Stimulated activated CD4-positive, alpha-beta T cell treated with anti-CD3 and anti-CD28 coated beads, Interleukin-1b, Interleukin-23, amount 100 ng/mL, for 24 hours (primary cell): ENCODE results near the gene LRSAM1.

Experiments used
- DNase-seq, 4 experiments: peaks; one replicate each; pipeline ENCODE4 v3.0.0-alpha.2; 2020; ENCODE audit warnings: low read depth in 4 of 4, low spot score in 1 of 4

Gene LRSAM1

DNA sequence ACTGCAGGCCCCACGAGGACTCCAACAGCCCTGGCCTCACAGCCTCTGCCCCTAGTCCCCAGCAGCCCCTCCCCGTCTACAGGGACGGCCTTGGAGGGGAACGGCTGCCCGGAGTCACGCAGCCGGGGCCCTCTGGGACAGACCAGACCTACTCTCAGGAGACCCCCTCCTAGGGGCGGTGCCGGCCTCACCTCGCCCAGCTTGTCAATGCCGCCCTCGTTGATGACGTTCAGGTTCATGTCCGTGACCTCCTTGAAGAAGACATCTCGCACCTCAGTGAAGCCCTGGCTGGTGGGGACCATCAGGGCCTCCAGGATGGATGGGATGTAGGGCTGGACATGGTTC, 58.6 kb downstream of the LRSAM1 start:
- no peak for DNase-seq

DNA sequence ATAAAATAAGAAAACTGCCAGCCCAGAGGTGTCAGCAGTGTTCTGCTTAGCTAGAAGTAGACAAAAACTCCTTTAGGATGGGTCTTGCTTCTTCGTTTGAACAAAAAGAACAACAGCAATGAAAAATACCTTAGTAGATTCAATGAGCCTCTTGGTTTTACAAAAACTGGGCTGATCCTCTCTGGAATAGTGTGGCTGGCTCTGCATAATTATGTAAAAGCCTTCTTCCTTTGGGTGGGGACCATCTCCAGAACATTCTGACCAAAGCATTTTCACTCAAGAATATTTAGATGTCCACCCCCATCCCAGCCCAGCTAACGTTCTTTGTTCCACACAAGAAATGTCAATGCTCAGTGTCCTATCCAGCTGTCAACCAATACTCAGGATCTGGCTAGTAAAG, 63.2 kb downstream of the LRSAM1 start:
- DNase-seq: no peak

DNA sequence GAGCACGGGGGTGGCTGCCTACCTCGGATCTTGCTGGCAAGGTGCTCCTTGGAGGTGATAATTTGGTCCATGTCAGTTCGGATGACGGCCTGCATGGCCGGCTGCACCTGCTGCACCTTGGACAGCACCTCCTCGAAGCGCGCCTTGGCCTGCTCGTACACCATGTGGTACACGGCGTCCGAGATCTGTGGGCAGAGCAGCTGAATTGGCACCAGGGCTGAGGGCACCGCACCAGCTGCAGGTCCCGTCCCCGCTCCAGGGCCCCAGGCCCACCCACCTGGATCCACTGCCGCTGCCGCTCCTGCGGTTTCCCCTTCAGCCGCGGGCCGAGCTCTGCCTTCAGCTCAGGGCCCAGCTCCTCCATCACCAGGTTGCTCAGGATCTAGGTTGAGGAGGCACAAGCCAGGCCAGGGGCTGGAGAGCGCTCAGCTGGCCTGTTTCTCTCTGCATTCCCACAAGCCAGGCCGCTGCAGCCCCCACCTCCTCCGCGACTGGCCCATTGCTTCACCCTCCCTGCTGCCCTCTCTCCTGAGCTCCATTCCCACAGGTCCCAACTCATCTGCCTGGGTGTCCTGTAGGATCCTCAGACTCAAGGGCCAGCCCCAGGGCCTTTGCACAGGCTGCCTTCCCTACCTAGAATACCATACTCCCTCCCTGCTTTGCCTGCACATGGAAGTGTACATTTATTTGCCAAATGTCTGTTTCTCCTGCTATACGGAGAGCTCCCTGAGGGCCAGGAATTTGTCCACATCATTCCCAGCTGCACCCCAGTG, 65.7 kb downstream of the LRSAM1 start:
- no peak for DNase-seq

DNA sequence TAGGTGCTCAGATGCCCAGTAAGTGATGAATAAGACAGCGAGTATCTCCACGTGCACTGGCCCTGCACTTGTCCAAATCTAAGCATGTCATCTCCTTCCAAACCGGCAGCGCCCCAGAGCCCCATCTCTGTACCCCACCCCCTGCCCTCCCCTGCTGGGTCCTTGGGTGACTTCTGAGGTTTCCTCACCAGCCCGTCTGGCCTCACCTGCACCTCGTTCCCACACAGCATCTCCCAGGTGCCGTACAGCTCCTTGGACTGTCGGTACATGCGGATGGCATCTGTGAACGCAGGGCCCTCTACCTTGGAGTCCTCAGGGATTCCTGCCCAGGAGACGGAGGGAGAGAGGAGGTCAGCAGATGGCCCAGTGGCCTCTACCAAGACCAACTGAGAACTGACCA, 66.3 kb downstream of the LRSAM1 start:
- DNase-seq: no peak

DNA sequence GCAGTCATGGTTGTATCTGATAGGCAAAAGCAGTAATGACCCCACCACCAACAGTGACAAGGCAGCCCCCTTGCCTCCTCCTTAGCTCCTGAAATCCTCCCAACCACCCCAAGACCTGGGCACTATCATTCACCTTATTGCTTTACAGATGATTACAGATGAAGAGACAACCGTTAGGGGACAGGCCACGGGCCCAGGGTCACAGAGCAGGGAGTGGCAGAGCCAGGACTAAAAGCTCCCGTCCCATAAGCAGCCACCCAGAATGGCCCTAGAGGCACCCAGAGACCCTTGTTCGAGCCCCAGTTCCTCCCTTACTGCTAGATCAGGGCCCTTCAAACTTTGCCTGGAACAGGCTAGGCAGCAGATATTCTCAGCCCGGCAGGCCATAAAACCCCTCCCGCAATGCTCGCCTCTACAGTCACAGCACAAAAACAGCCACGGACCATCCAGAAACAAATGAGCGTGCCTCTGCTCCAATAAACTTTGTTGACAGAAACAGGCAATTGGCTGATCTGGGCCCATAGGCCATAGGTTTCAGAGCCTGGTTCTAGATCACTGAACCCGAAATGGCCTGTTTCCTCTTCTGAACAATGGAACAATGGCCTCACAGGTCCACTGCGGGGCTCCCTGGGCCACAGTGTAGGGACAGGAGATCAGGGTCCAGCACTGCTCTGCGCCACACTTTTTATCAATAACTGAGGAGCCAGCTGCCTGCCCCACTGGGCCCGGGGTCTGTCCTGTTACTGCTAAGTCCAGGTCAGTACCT, 67.0 kb downstream of the LRSAM1 start:
- DNase-seq: no peak

DNA sequence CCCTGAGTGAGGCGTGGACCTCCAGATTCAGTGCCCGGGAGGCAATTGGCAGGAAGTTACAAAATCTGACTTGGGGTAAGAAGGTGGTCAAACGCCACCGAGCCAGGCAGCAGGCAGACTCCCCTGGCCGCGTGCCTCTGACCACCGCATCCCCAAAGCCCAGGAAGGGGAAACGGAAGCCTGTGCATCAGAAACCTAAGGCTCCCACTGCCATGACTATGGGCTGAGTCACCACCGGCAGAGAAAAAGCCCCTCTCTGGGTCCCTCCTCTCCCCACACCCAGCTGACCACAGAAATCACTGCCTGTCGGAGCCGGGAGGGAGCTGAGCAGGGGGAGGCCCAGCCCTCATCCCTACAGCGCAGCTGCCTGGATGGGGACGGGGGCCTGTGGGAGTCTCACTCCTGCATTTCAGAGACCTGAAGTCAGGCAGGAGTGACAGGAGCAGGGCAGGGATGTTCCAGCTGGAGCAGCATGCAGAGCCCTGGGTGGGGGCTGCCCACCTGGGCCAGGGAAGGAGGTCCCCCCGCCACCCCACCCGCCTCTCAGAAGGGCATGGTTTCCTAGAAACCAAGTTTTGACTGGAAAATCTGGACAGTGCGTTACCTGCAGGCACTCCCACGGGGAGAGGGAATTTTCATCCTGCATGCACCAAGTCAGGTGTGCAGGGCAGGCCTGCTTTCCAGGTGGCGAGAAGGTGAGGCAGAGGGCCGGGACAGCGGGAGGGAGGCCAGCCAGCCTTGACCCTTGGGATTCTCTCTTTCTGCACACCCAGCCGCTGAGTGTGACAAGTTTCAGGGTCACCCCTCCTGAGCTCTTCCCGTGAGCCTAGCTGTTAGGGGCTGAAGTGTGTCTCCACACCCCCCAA, 68.2 kb downstream of the LRSAM1 start:
- DNase-seq: peak in 1 of 4 experiments; percentile 25

DNA sequence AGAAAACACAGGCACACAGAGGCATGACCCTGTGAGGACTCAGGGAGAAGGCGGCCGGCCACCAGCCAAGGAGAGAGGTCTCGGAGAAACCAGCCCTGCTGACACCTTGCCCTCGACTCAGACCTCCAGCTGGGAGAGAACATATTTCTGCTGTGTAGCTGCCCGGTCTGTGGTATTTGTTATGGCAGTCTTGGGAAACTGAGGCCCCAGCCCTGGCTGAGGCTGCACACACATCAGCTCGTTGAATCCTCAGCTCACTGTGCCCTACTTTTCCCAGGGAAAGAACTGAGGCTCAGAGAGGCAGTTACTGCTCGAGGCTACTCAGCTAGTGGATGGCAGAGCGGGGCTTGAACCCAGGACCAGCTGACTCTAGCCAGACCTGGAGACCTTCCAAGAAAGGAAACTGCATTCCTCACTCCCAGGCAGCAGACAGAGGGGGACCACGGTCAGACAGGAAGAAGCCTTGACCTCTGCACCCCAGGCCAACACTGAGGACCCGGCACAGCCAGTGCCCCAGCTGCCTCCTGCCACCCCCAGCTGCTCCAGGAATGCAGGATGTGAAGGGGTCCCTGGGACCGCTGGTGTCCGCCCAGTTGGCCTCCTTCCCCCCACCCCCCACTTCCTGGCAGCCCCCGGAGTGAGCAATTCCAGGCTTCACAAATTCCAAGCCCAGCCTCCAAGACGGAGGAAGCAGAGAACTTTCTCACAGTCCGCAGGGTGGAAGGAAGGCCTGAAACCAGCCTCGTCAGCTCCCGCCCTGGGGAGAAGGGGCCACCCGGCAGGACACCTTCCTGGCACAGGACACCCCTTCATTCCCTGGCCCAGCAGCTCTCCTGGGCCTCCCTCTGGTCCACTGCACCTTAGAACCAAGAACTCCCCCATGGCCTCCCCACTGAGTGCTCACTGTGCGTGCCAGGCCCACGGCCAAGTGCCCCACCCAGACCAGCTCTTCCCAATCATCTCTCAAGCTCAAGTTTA, 69.9 kb downstream of the LRSAM1 start:
- no peak for DNase-seq

DNA sequence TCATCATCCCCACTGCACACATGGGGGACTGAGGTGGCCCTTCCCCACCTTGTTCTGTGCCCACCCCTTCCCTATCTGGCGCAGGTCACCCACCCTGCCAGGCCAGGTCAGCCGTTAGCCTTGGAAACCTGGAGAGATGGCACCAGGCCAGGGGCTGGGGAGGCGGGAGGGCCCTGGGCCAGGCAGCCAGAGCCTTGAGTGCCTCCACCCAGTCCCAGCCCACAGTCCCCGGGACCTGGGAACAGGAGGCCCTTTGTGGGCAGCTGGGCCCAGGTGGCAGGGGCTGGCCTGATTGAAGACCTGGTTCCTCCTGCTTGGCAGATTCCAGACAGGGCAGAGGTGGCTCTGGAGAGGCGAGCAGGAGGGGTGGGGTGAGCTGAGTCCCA, 70.6 kb downstream of the LRSAM1 start:
- no peak for DNase-seq

DNA sequence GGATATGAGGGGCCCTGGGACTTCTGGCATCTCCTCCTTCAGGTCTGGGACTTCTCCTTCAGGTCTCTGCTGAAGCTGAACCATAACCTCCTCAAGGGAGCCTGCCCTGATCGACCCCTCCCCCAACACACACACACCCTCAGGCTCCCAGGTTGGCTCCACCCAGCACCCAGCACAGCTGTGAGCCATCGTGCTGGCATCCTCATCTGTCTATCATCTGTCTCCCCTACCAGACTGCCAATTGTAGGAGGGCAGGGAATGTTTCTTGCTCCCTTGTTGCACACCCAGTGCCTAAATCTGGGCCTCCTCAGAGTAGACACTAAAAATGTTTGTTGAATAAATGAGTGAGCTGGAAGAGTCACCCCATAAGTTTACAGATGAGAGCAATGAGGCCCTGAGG, 71.4 kb downstream of the LRSAM1 start:
- no peak for DNase-seq

DNA sequence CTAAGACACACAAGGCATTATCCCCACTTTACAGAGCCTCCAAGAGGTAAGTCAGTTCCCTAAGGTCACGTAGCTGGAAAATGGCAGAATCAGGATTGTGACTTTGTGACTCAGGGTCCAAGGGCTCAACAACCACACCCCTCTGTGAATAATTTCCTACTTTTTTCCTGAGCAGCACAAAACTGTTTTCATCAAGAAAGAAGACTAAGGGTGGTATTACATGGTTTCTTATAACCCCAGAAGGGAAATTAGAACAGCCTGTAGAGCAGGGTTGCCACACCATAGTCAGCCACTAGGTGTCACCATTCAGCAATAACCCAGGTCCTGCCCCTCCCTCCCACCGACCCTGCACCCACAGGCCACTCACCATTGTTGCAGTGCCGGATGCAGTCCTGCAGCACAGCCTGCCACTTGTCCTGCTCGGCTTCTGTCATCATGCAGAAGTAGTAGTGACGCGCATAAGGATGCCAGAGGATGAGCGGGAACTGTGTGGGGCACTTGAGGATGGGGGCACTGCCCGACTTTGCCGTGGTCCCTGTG, 72.1 kb downstream of the LRSAM1 start:
- no peak for DNase-seq

DNA sequence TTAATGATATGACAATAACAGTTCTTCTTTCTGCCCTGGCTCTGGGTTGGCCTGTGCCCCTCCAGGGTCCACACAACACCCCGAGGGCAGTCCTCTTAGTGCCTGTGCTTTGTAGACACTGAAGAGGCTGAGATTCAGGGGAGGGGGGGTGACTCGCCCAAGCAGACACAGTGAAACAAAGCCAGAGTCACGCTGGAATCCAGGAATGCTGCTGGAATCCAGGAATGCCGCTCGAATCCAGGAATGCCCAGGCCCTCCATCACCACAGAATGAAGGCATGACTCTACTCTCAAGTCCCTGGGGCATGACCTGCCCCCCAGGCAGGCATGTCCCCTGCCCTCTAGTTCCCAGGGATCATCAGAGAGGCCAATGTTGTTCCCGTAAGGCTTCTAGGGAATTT, 73.1 kb downstream of the LRSAM1 start:
- no peak for DNase-seq

DNA sequence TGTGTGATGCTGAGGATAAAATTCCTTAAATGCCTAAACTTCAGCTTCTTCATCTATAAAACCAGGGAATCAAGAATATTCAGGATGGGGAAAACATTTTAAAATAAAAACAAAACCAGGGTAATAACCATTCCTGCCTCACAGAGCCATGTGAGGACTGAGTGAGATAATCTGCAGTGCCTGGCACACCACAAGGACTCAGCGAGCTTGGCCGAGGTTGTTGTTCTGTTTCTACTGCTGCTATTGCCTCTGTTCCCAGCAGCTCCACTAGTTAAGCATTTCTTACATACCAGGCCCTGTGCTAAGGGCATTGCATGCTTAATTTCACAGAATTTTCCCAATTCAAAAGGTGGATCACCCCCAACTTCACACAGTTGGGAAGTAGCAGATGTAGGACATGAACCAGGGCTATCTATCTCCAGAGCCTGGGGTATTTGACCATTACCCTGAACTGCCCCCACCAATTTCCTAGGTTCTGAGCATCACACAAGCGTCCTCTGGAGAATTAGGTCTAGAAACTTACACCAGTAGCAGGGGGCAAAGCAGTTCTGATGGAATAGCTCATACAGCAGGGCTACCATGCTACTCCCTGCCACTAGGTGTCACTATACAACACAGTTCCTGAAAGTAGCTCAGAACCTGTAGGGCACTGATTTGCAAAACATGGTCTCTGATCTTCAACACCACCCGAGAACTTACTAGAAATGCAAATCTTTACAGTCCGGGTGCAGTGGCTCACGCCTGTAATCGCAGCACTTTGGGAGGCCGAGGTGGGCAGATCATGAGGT, 74.3 kb downstream of the LRSAM1 start:
- DNase-seq: no peak

DNA sequence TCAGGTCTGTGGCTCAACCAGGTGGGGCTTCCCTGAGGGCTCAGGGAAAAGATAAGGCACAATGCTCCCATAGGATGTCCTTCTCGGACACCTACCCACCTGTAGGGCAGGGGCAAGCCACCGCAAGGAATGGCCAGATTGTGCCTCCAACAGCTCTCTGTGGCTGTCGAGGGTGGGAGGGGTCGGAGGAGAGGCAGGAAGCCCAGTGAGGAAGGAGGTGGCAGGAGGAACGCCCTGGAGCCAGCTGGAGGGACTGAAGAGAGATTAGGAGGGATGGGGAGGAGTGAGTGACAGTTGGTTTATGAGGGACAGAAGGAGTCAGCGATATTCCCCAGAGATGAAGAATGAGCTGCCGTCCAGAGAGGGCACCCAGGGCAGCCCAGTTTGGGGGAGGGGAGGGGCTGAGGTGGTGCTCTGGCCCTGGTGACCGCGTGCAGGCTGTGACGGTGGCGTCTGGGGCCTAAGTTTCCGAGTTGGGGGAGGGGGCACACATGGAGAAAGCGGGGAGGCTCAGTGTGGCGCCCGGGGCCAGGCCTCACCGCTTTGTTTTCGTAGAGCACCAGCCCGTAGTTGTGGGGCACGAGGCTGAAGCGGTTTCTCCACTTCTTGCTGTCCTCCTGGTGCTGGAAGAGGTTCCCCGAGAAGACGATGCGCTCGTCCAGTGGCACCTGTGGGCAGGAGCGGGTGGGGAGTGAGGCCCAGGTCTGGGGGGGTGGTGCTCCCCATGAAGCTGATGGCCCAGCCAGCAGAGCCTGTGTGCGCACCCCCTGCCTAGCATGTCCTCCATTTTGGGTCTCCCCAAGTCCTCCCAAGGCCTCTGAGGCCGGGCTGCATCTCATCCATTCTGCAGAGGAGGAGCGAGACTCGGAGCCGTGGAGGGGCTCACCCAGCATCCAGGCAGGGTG, 75.6 kb downstream of the LRSAM1 start:
- DNase-seq: no peak

DNA sequence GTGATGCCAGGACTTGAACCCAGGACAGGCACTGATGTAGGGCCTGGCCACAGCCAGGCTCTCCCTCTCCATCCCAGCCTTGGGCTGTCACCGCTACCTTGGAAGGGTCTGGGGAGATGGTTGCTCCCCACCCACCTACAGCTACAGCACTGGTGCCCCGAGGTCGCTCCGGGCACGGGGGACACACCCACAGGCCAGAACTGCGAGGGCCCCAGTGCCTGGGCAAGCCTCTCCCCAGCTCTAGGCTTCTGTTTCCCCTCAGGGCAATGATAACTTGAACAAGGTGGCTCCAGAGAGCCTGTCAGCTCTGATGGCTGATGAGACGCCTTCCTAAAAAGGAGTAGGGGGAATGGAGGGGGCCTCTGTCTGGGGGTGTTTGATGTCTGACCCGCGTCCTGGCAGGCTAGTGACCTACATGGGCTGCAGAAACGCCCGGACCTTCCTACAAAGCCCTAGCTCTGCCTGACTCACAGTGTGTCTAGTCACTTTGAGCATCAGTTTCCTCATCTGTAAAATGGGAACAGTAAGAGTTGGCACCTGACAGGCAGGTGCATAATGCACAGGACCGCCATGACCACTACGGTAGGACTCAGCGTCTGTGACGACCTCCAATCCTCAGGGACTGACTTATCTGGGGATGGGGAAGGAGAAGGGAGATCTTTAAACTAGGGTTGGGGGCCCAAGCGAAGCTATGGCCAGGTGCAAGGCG, 76.4 kb downstream of the LRSAM1 start:
- DNase-seq: no peak

DNA sequence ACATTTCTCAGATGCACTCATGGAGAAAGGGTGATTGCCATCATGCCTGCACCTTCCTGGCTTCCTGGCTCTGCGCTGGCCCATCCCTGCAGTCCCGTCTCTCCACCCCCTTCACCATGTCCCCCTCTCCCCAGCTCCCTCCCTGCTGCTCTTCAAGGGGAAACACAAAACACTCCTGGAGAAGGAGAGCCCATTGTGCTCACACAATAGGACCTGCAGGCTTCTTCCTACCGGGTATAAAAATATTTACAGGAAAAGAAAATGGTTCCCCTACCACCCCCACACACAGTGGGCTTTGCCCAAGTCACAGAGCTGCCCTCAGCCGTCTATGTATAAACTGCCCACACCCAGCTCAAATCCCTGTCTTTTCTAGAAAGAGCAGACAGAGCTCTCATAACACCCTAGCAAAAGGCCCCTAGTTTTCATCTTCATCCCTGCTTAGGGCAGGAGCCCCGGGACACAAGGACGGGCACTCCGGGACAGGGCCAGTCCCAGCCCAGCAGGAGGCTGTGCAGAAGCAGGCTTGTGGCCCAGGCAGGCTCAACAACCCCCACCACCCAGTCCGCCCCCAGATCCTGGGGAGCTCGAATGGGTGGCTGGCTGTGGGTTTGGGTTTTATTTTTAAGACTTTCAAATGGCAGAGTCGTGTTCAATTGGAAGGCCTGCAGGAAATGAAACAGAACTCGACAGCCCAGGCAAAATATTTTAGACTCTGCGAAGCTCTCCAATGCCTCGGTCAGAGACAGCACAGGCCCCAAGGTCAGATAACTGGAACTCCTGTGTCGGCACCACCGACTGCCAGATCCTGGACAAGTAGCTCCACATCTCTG, 77.3 kb downstream of the LRSAM1 start:
- no peak for DNase-seq

DNA sequence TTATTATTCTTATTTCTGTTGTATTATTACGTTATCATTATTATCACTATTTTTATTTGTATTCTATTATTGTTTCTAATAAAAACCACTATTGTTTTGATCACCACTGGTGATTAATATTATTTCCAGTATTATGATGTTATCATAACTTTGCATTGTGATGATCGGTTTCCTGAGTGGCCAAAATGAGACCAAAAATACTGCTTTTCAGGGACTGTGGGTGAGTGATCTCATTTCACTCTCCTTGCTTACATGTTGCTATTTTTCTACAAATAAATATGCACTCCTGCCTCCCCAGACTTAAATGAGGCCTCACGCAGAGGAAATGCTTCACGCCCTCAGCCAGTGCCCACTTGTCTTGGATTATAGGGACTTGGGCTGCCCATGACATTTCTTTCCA, 78.4 kb downstream of the LRSAM1 start:
- DNase-seq: no peak
